Chondrocyte (in vitro differentiated cells): ENCODE data around the gene NAALADL2. TPM values are rescaled to one million over a fixed set of nuclear protein-coding genes. Genes with fewer than 3 reads are reported as not detected.
A peak's percentile ranks its signal among the peaks of the same experiment; 100 is the strongest.

ENCODE experiments used
- DNase-seq: peaks from one replicate; pipeline ENCODE4 v3.0.0; 2021; ENCODE audit warnings: mixed read lengths, low spot score
- H3K27ac Mint-ChIP-seq: one replicate; pipeline ENCODE4 v1.8.0; 2021; ENCODE audit warnings: mild to moderate bottlenecking, moderate library complexity, mixed read lengths; ENCODE audit not compliant: unreplicated experiment
- H3K27me3 Mint-ChIP-seq: 2 replicates; pipeline ENCODE4 v1.8.0; 2021; ENCODE audit warnings: low read depth, mixed read lengths
- H3K36me3 Mint-ChIP-seq: 2 replicates; pipeline ENCODE4 v1.8.0; 2021; ENCODE audit warnings: low read depth, mixed read lengths
- H3K4me1 Mint-ChIP-seq: 2 replicates; pipeline ENCODE4 v1.8.0; 2021; ENCODE audit warnings: low read depth, mild to moderate bottlenecking, mixed read lengths
- H3K4me3 Mint-ChIP-seq: one replicate; pipeline ENCODE4 v1.8.0; 2021; ENCODE audit warnings: mild to moderate bottlenecking, moderate library complexity, mixed read lengths; ENCODE audit not compliant: unreplicated experiment
- H3K9me3 Mint-ChIP-seq: 2 replicates; pipeline ENCODE4 v1.8.0; 2021; ENCODE audit warnings: low read depth, mixed read lengths
- total RNA-seq: library from RNA; stranded (reverse); gene quantifications from 3 replicates; pipeline ENCODE4 v1.2.1, GENCODE V29; 2021
- TF ChIP-seq, protein P1 (sequence below): fragments of 200-600 bp; sonication (generic); IDR thresholded peaks from 2 replicates; pipeline ENCODE4 v1.5.0; 2021; ENCODE audit warnings: antibody characterized with exemption, mild to moderate bottlenecking, moderate library complexity

The NAALADL2 gene
- total RNA-seq, 1 donor from 2014 or later: 8.0 TPM

DNA sequence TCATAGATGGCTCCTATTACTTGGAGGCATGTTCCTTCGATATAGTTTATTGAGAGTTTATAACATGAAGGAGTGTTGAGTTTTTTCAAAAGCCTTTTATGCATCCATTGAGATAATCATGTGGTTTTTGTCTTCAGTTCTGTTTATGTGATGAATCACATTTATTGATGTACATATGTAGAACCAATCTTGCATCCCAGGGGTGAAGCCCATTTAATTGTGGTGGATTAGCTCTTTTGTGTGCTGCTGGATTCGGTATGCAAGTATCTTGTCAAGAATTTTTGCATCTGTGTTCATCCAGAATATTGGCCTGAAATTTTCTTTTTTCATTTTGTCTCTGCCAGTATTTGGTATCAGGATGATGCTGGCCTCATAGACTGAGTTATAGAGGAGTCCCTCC lies 81.0 kb downstream of the NAALADL2 start:
- Mint-ChIP-seq H3K4me3 (no peak overlapping the region), H3K36me3 (peaks cover 2% of the 10 kb centered on the region), H3K27me3 (no peaks in the 10 kb centered on the region), H3K4me1 (no peaks in the 10 kb centered on the region), H3K27ac (no peak overlapping the region), H3K9me3 (peaks cover 21% of the 10 kb centered on the region)
- DNase-seq: no peak
- TF ChIP-seq, protein P1, sequence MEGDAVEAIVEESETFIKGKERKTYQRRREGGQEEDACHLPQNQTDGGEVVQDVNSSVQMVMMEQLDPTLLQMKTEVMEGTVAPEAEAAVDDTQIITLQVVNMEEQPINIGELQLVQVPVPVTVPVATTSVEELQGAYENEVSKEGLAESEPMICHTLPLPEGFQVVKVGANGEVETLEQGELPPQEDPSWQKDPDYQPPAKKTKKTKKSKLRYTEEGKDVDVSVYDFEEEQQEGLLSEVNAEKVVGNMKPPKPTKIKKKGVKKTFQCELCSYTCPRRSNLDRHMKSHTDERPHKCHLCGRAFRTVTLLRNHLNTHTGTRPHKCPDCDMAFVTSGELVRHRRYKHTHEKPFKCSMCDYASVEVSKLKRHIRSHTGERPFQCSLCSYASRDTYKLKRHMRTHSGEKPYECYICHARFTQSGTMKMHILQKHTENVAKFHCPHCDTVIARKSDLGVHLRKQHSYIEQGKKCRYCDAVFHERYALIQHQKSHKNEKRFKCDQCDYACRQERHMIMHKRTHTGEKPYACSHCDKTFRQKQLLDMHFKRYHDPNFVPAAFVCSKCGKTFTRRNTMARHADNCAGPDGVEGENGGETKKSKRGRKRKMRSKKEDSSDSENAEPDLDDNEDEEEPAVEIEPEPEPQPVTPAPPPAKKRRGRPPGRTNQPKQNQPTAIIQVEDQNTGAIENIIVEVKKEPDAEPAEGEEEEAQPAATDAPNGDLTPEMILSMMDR: no peak

DNA sequence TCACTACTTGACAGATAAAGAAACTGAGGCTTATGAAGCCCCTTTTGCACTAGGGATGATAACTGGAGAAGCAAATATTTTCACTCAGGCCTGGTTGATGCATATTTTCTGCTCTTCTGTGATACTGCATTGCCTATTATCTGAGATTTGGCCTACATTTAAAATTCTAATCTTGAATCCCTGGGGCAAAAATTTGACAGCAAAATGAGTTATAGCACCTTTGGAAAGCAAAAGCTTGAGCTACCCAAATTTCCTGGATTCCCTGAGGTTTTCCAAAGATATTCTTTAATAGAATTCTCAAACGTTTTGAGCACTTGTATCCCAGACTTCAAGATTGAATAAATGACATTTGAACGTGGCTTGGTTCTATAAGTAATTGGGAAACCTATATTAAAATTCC lies 86.1 kb downstream of the NAALADL2 start:
- no peak for DNase-seq
- Mint-ChIP-seq H3K4me3 (no peak overlapping the region), H3K36me3 (no peaks in the 10 kb centered on the region), H3K4me1 (peaks cover 30% of the 10 kb centered on the region), H3K9me3 (peaks cover 16% of the 10 kb centered on the region), H3K27me3 (no peaks in the 10 kb centered on the region), H3K27ac (no peak overlapping the region)
- TF ChIP-seq, protein P1: no peak

DNA sequence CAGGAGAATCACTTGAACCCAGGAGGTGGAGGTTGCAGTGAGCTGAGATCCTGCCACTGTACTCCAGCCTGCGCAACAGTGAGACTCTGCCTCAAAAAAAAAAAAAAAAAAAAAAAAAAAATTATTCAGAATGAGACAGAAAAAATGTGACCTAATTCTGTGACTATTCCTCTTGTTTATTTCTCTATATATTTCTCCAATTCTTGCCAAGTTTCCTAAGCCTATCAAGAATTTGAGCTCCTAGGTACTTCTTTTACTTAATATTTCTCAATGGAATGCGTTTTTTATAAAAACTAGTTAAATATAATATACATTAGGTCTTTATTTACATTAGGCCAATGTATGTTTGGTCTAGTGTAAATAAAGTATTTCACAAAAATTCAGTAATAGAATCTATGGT lies 86.8 kb downstream of the NAALADL2 start:
- H3K4me1 Mint-ChIP-seq: peaks cover 37% of the 10 kb centered on the region
- DNase-seq: no peak
- H3K36me3 Mint-ChIP-seq: no peaks in the 10 kb centered on the region
- H3K4me3 Mint-ChIP-seq: no peak overlapping the region
- peaks cover 12% of the 10 kb centered on the region for H3K9me3 Mint-ChIP-seq
- H3K27ac Mint-ChIP-seq: peak overlapping the region; percentile 51
- no peaks in the 10 kb centered on the region for H3K27me3 Mint-ChIP-seq
- TF ChIP-seq, protein P1: no peak

DNA sequence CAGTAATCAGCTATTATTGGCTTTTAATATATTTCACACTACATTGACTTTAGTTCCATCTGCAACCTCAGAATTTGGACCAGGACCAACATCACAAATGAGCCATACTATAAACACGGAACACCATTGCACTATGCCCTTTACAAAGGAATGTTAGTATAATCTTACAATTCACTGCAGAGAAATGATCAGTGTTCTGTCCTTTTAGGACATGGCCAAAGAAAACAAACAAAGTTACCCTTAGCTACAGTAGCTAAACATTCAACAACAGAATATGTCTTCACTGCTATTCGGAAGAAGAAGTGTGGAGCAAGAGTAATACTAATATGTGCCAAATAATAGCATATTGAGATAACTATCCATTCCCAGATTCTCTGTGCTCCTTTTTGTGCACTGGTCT lies 90.4 kb downstream of the NAALADL2 start:
- Mint-ChIP-seq H3K4me3 (no peak overlapping the region), H3K4me1 (peaks cover 60% of the 10 kb centered on the region), H3K36me3 (no peaks in the 10 kb centered on the region), H3K9me3 (no peaks in the 10 kb centered on the region), H3K27ac (peak overlapping the region; percentile 91), H3K27me3 (no peaks in the 10 kb centered on the region)
- TF ChIP-seq, protein P1: peak; percentile 14
- no peak for DNase-seq

DNA sequence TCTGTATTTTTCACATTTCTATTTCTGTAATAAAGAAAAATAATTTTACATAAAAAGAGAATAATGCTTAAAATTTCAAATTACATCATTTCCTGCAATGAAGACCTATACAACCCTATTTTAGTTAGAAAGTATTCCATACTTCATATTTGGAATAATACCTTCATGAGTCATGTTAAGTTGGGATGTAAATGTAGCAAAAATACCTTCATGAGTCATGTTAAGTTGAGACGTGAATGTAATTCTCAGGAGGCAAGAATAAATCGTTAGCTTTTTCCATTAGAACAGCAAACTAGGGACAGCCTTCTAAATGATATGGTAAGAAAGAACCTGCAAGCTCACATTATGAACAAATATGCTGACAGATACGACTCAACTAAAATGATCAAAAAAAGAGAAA lies 91.9 kb downstream of the NAALADL2 start:
- no peaks in the 10 kb centered on the region for H3K27me3 Mint-ChIP-seq
- H3K9me3 Mint-ChIP-seq: no peaks in the 10 kb centered on the region
- DNase-seq: no peak
- peak overlapping the region; percentile 94 for H3K27ac Mint-ChIP-seq
- no peak overlapping the region for H3K4me3 Mint-ChIP-seq
- TF ChIP-seq, protein P1: no peak
- H3K4me1 Mint-ChIP-seq: peaks cover 69% of the 10 kb centered on the region
- no peaks in the 10 kb centered on the region for H3K36me3 Mint-ChIP-seq
